ENCODE measurements around the gene DDX25. TPM values are rescaled to one million over a fixed set of nuclear protein-coding genes. Genes with fewer than 3 reads are reported as not detected.

The DDX25 gene
- total RNA-seq, 1 experiment from 2014 or later, result 0.37 TPM

- peaks cover 7 to 16% of the 10 kb centered on the region in 2 experiments for H3K4me1 ChIP-seq (ENCODE audit: control insufficient read depth in 1 of 2, insufficient read depth in 2 of 2, low read length in 2 of 2)
- POLR2A ChIA-PET, result no interaction called here
- CTCF ChIA-PET, result interaction anchor here (0.9 to 1.3 kb wide), 2 partner anchors 118 to 250 kb away, joined by 4 to 5 read pairs; no protein-coding TSS in a partner anchor
- no peaks in the 10 kb centered on the region for H3K36me3 ChIP-seq (ENCODE audit: control insufficient read depth in 1 of 2, insufficient read depth in 2 of 2, low read length in 2 of 2)
- H4K20me1 ChIP-seq (ENCODE audit: insufficient read depth), result no peaks in the 10 kb centered on the region
- no peak overlapping the region for H3K27ac ChIP-seq (ENCODE audit: low read depth, low read length)
- no peaks in the 10 kb centered on the region for H3K9me3 ChIP-seq (ENCODE audit: control insufficient read depth in 1 of 2, insufficient read depth in 1 of 2, low read depth in 1 of 2, low read length in 2 of 2)
- no peak overlapping the region for H3K9ac ChIP-seq (ENCODE audit: low read length)
- intact Hi-C loops (cut with micrococcal nuclease), result loop anchor here (5.0 kb wide), 1 partner anchor 118 kb away; the partner anchor contains the start of gene CDON
- RAD21 ChIA-PET (ENCODE audit: low non-redundant PET in 1 of 2, low total read pairs in 2 of 2, uncharacterized antibody in 2 of 2, unreplicated experiment in 2 of 2), result no interaction called here
- no peaks in the 10 kb centered on the region for H3K9me2 ChIP-seq (ENCODE audit: insufficient read depth)
- no peak overlapping the region for H2AFZ ChIP-seq (ENCODE audit: low read depth, low read length, poor library complexity, severe bottlenecking)
- H3K4me3 ChIP-seq (replicated peaks in 1 of 2; ENCODE audit: low read depth in 1 of 2, low read length in 2 of 2), result no peak overlapping the region
- DNase-seq (ENCODE audit: low read depth, low spot score) (no peak), ATAC-seq (no peak)
- BruUV-seq (replicated peaks), result no TSS peak
- H3K27me3 ChIP-seq (ENCODE audit: insufficient read depth, low read length), result no peaks in the 10 kb centered on the region
- TF ChIP-seq CEBPB (IDR thresholded peaks at IDR 0.05; ENCODE audit: low read depth), result no peak
- no peak for TF ChIP-seq TCF7L2 (IDR thresholded peaks at IDR 0.05; ENCODE audit: borderline replicate concordance, extremely low read depth, insufficient read depth, insufficient read length)
- no peak for TF ChIP-seq RAD21 (IDR thresholded peaks at IDR 0.05; ENCODE audit: low read depth)
- H3K4me2 ChIP-seq (ENCODE audit: low read length), result no peak overlapping the region
- H3K79me2 ChIP-seq (ENCODE audit: insufficient read depth, low read length), result no peaks in the 10 kb centered on the region
Measured at GRCh38 chr11:125943661-125944349, 39.5 kb downstream of the DDX25 start.

DNA sequence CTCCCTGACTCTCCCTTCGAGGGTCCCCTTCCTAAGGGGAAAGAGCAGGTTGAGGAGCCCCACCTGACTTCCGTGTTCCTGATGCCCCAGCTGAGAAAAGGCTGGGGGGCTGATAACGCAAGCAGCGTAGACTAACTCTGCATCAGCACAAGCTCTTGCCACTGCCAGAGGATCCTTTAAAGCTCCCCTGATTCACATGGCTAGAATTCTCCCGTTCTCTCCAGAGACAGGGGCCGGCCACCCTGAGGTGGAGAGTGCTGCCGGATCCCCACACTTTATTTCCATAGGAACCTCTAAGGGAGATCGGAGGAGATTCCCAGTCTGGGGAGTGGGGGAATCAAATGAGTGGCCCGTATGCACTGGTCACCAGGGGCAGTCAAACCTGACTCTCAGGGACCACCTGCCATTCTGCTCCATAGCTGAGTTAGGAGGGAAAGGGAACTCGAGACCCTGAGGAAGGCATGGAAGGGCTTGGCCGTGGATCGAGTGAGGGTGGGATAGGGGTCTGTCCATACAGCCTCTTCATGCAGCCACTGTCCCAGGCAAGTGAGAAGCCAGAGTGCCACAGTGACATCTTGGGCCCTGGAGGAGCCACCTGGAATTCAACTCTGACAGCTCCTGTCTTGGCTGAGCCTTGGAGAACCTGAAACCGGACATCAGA is 40.2 kb downstream of the DDX25 start:
- H3K9ac ChIP-seq (ENCODE audit: low read length), result no peak overlapping the region
- no peaks in the 10 kb centered on the region for H3K9me3 ChIP-seq (ENCODE audit: control insufficient read depth in 1 of 2, insufficient read depth in 1 of 2, low read depth in 1 of 2, low read length in 2 of 2)
- ATAC-seq (no peak), DNase-seq (ENCODE audit: low read depth, low spot score) (no peak)
- H3K4me2 ChIP-seq (ENCODE audit: low read length), result no peak overlapping the region
- RAD21 ChIA-PET (ENCODE audit: low non-redundant PET in 1 of 2, low total read pairs in 2 of 2, uncharacterized antibody in 2 of 2, unreplicated experiment in 2 of 2), result no interaction called here
- H4K20me1 ChIP-seq (ENCODE audit: insufficient read depth), result no peaks in the 10 kb centered on the region
- no peak overlapping the region for H2AFZ ChIP-seq (ENCODE audit: low read depth, low read length, poor library complexity, severe bottlenecking)
- H3K79me2 ChIP-seq (ENCODE audit: insufficient read depth, low read length), result no peaks in the 10 kb centered on the region
- POLR2A ChIA-PET, result no interaction called here
- H3K4me3 ChIP-seq (replicated peaks in 1 of 2; ENCODE audit: low read depth in 1 of 2, low read length in 2 of 2), result no peak overlapping the region
- CTCF ChIA-PET, result no interaction called here
- no peaks in the 10 kb centered on the region for H3K36me3 ChIP-seq (ENCODE audit: control insufficient read depth in 1 of 2, insufficient read depth in 2 of 2, low read length in 2 of 2)
- H3K4me1 ChIP-seq (ENCODE audit: control insufficient read depth in 1 of 2, insufficient read depth in 2 of 2, low read length in 2 of 2), result peaks cover 7 to 16% of the 10 kb centered on the region in 2 experiments
- no peak overlapping the region for H3K27ac ChIP-seq (ENCODE audit: low read depth, low read length)
- BruUV-seq (replicated peaks), result no TSS peak
- intact Hi-C loops (cut with micrococcal nuclease), result loop anchor here (5.0 kb wide), 1 partner anchor 118 kb away; the partner anchor contains the start of gene CDON
- H3K27me3 ChIP-seq (ENCODE audit: insufficient read depth, low read length), result no peaks in the 10 kb centered on the region
- no peaks in the 10 kb centered on the region for H3K9me2 ChIP-seq (ENCODE audit: insufficient read depth)
- TF ChIP-seq EZH2phosphoT487 (IDR thresholded peaks at IDR 0.05; ENCODE audit: borderline replicate concordance), result no peak
- no peak for TF ChIP-seq SP1 (IDR thresholded peaks at IDR 0.05; ENCODE audit: low read depth)
- no peak for TF ChIP-seq POLR2A (IDR thresholded peaks at IDR 0.05; ENCODE audit: borderline replicate concordance, extremely low read depth, insufficient read depth, insufficient read length)
- TF ChIP-seq JUND (IDR thresholded peaks at IDR 0.05), result no peak
- TF ChIP-seq, protein P1, sequence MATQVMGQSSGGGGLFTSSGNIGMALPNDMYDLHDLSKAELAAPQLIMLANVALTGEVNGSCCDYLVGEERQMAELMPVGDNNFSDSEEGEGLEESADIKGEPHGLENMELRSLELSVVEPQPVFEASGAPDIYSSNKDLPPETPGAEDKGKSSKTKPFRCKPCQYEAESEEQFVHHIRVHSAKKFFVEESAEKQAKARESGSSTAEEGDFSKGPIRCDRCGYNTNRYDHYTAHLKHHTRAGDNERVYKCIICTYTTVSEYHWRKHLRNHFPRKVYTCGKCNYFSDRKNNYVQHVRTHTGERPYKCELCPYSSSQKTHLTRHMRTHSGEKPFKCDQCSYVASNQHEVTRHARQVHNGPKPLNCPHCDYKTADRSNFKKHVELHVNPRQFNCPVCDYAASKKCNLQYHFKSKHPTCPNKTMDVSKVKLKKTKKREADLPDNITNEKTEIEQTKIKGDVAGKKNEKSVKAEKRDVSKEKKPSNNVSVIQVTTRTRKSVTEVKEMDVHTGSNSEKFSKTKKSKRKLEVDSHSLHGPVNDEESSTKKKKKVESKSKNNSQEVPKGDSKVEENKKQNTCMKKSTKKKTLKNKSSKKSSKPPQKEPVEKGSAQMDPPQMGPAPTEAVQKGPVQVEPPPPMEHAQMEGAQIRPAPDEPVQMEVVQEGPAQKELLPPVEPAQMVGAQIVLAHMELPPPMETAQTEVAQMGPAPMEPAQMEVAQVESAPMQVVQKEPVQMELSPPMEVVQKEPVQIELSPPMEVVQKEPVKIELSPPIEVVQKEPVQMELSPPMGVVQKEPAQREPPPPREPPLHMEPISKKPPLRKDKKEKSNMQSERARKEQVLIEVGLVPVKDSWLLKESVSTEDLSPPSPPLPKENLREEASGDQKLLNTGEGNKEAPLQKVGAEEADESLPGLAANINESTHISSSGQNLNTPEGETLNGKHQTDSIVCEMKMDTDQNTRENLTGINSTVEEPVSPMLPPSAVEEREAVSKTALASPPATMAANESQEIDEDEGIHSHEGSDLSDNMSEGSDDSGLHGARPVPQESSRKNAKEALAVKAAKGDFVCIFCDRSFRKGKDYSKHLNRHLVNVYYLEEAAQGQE (IDR thresholded peaks at IDR 0.05; ENCODE audit: low read depth), result no peak
- TF ChIP-seq, protein P2, sequence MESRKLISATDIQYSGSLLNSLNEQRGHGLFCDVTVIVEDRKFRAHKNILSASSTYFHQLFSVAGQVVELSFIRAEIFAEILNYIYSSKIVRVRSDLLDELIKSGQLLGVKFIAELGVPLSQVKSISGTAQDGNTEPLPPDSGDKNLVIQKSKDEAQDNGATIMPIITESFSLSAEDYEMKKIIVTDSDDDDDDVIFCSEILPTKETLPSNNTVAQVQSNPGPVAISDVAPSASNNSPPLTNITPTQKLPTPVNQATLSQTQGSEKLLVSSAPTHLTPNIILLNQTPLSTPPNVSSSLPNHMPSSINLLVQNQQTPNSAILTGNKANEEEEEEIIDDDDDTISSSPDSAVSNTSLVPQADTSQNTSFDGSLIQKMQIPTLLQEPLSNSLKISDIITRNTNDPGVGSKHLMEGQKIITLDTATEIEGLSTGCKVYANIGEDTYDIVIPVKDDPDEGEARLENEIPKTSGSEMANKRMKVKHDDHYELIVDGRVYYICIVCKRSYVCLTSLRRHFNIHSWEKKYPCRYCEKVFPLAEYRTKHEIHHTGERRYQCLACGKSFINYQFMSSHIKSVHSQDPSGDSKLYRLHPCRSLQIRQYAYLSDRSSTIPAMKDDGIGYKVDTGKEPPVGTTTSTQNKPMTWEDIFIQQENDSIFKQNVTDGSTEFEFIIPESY (IDR thresholded peaks at IDR 0.05; ENCODE audit: extremely low read depth, insufficient replicate concordance, low read length), result no peak
- TF ChIP-seq EGR1 (IDR thresholded peaks at IDR 0.05; ENCODE audit: low read depth), result no peak
